ENCODE results near the gene MATK.
"Not testable (repeated sequence)": the region's sequence is repeated elsewhere in the genome, so short reads cannot be mapped to it uniquely, and the experiment has no call there.

MATK gene

DNA sequence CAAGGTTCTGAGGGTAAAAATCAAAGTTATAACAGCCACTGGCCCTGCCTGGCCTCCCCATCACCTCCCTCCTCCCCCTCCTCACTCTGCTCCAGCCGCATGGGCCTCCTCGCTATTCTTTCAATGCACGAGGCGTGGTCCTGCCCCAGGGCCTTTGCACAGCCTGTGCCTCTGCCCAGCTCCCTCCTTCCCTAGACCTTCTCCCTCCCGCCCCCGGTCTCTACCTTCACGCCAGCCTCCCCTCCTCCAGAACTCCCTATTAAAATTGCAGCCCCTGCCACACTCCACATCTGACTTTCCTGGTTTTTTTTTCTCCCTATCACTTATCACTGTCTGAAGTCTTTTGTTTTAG lies 17.5 kb downstream of the MATK start:
- DNase-seq = no peak

DNA sequence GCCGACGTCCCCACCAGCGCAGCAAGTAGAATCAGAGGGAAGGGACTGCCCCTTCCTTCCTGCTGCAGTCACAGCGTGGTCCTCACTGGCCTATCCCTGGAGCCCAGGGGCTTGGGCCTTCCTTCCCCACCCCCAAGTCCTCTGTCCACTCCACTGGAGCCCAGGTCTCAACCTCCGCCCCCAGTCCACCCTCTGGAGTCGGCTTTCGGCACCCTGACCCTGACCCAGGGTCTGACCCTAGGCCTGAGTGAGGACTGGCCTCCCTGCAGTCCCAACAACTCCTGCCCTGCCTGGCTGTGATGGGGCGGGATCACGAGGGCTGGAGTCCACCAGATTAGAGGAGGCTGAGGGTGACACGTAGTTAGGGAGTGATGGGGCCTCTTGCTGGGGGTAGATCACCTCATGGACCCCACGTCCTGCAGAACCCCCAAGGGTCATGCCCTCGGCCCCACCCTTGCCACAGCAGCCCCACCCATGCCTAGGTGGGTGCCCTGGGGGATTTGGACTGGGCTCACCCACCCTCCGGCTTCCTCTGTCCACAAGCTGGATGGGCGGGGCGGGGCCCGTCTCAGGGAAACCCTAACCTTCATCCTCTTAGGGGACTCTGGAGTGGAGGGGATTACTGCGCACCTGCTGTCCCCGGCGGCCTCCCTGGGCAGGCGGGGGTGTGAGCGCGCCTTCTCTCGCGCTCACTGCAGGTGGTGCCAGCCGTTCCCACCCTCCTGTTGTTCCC lies 18.0 kb downstream of the MATK start:
- no peak for DNase-seq

DNA sequence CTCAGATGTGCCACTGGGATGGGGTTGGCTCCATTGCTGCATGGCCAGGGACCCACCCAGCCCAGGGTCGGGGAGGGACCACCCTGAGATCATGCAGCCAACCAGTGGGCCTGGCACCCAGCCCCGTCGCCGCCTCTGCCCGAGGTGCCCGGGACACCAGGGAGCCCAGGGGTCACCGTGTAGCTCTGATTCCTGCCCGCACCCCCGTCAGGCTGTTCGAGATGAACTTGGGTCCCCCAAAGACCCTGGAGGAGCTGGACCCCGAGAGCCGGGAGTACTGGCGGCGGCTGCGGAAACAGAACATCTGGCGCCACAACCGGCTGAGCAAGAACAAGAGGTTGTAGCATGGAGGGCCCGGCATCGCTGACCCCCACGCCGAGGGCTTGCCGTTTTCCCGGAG lies 19.1 kb downstream of the MATK start:
- no peak for DNase-seq

DNA sequence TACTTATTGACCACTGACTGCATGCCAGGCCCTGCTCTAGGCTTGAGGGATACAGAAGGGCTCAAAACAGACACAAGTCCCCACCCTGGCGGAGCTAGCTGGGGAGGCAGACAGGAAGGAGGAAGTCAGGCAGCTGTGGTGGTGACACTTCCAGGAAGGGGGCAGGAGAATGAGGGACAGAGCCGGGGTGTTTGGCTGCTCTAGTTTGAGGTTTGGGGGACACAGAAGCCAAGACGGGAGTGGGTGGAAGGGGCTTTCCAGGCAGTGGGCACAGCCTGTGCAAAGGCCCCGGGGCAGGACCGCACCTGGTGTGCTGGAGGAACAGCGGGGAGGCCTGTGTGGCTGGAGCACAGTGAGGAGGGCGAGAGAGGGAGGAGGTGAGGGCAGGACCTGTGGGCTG lies 19.7 kb downstream of the MATK start:
- DNase-seq = peak; percentile 32

DNA sequence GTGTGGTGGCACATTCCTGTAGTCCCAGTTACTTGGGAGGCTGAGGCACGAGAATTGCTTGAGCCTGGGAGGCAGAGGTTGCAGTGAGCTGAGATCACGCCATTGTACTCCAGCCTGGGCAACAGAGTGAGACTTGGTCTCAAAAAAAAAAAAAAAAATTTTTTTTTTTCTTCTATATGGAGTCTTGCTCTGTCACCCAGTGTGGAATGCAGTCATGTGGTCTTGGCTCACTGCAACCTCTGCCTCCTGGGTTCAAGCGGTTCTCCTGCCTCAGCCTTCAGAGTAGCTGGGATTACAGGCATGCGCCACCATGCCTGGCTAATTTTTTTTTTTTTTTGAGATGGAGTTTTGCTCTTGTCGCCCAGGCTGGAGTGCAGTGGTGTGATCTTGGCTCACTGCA lies 20.4 kb downstream of the MATK start:
- DNase-seq = not testable (repeated sequence)

DNA sequence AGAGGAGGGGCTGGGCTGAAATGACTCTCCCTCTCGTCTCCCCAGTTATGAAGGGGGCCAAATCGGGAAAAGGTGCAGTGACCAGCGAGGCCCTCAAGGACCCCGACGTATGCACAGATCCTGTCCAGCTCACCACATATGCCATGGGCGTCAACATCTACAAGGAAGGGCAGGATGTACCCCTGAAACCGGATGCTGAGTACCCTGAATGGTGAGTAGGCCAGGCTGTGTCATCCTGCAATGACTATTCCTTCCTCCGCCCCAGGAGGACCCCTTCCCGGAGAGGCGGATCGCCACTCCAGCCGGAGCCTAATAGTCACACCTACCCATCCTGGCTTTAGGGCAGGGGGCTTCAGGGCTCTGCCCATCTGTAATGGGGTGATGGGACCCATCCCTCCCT lies 21.1 kb downstream of the MATK start:
- no peak for DNase-seq

DNA sequence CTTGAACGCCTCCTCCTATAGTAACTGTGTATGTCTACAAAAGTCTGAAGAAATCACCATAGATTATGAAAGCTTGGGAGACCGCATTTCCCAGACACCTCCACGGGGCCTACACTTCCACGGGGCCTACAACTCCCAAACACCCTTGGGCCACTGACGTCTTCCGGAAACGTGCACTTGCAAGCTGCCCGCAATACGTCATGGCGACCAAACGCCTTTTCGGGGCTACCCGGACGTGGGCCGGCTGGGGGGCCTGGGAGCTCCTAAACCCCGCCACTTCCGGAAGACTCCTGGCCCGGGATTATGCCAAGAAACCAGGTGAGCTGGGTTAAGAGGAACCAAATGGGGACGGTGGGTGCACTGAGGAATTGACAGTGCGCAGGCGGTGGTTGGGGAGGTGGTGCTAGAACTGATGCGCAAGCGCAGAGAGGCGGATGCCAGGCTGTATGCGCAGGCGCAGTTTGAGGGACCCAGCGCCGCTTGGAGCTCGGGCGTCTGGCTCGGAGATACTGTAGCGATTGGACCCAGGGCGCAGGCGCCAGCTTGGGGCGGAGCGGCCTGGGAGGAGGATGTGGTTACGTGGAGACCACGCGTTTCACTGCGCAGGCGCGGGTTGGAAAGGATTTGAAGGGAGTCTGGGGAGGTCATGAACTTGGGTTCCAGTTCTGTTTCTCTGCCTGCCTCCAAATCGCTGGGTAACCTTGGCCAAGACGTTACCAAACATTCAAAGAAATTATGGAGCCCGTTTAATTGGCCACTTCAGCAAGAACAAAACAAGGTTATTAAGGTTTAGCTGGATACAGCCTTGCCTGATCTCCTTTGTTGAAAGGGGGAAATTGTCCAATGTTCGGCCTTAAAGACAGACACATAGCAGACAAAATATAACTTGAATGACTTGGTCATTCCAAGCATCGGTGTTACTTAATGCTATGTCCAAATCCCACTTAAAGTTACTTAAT lies 23.4 kb downstream of the MATK start, which contains the start of gene MRPL54:
Gene MRPL54, plus strand, starts transcription at position 182 of the 959 bp plus-strand sequence. Its CDS starts 19 bp downstream, at position 201.
- peak; percentile 99 for DNase-seq

DNA sequence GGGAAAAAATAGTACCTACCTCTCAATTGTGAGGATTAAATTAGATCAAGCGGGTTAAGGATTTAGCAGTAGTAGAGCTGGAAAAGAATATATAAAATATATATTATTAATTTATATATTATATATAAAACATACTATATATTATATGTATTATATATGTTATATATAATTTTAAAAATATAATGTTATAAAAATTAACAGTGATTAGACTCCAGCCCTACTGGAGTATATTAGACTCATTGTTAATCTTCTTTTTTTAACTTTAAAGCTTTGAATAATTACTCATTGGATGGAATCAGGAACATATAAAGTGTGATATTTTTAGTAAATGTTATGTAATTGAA lies 24.1 kb downstream of the MATK start:
- no peak for DNase-seq

DNA sequence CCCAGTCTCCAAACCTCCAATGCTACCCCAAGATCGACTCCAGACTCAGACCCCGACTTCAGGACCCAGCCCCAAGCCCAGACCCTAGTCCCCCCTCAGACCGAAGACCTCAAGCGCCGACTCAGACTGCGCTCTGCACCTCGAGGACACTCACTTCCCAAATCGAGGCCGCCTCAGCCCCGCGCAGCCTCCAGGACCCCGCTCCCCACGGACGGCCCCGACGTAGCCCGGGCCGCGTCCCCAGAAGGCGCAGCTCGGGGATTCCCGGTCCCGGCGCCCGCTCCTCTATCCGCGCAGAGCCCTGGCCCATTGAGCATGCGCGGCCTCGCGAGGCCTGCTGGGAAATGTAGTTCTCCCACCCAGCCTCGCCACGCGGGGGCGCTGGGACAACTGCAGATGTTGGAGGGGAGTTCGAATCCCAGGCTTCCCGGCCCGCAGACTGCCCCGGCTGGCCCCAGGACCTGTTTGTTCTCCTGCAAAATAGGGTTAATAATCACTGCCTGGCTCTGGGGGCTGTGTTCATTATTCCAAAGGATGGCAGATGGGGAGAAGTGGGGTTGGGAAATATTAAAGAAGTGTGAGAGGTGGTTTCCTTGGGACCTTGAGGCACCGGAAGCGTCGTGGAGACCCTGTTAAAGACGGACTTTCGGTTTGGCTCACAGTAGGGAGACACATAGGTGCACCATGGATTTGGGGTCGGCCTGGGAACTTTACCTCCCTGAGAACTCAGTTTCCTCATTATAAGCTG lies 24.6 kb downstream of the MATK start, which contains the start of gene APBA3:
Gene APBA3, minus strand, starts transcription at position 311 of the 748 bp plus-strand sequence. CDS start 1,428 bp downstream, outside the sequence.
- DNase-seq = peak; percentile 95

DNA sequence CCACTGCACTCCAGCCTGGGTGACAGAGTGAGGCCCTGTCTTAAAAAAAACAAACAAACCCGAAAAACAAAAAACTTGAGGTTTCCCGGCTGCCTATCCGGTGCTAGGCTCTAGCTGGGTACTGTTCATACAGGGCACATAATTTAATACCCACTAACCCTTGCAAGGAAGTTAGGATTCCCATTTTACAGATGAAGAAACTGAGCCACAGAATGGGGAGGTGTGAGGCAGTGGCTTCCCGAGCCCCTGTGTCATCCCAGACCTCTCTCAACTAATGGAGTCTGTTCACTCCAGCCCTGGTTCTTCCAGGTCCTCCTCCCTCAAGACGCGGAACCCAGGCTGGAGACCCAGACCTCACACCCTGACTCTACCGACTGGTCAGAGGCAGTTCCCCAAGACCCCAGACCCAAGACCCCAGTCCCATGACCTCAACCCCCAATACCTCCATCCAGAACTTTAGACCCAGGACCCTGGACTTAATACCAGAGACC lies 25.3 kb downstream of the MATK start:
- no peak for DNase-seq

DNA sequence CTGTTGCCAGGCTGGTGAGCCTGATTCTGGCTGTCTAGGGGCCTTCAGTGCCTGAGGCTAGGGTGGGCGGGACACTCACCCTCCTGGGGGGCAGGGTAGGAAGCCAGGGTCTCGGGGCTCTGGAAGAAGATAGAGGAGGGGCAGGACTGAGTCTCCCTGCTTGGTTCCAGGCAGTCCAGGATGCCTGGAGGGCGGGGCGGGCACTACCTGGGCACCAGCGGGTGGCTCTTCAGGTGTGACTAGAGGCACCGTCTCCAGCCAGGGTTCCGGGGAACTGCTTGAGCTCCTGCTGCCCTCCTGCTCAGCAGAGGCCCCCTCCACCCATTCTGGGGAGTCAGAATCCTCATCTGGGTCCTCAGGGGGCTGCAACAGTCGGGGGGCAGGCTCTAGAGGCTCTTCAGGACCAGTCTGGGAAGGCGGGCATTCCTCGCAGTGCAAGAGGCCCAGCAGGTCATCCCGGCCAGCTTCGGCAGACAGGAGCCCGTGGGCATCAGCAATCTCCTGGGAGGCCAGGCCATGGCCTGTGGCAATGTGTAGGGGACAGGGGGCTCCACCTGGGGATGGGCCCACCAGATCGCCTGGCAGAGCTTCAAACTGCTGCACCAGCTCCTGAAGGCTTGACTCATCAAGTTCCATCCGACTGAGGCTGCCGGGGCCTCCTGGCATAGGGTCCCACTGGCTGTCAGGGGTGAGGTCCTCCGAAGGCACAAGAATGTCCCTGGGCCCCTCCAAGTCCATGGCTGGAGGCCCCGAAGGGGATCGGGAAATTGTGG lies 26.5 kb downstream of the MATK start:
- DNase-seq = no peak

DNA sequence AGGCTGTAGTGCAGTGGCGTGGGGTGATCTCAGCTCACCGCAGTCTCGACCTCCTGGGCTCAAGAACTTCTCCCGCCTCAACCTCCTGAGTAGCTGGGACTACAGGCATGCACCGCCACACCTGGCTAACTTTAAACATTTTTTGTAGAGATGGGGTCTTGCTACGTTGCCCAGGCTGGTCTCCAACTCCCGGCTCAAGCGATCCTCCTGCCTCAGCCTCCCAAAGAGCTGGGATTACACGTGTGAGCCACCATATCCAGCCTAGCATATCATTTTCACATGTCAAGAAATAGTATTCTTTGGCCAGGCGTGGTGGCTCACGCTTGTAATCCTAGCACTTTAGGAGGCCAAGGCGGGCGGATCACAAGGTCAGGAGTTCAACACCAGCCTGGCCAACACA lies 27.9 kb downstream of the MATK start:
- not testable (repeated sequence) for DNase-seq

DNA sequence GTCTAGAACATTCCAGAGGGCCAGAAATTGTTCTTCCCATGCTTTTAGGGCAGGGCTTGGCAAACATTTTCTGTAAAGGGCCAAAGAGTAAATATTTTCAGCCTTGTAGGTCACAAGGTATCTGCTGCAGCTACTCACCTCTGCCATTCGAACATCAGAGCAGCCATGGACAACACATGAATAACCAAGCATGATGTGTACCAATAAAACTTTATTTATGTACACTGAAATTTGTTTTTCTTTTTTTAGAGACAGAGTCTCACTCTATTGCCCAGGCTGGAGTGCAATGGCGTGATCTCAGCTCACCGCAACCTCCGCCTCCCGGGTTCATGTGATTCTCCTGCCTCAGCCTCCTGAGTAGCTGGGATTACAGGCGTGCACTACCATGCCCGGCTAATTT lies 28.5 kb downstream of the MATK start:
- DNase-seq = not testable (repeated sequence)

DNA sequence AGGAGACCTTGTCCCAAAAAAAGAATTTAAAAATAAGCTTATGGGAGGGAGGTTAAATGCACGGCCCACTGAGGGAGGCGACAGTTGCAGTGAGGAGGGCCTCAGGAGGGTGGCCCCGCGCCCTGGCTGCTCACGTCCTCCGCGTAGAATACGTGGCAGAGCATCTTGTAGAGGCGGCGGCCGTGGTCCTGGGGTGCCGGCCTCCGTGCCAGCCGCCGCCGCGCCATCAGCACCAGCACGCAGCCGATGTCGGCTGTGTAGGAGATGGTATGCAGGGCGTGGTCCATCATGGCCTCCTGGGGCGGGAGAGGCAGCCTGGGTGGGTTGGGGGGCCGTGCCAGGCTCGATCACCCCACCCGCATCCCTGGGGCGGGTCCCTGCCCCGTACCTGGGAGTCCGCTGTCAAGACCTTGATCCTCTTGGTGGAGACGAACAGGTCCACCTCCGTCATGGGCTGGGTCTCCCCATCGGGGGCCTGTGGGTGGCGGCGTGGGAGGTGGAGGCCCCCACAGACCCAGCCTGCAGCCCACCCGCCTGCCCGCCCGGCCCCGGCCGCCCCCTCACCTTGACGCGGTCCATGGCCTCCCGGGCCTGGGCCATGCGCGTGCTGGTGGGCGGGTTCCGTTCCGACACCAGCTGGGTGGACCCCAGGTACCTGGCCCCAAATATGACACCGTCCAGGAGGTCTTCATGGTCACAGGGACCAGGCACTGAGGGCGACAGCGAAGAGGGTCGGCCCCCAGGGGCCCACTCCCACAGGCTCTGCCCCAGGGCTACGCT lies 32.4 kb downstream of the MATK start:
- DNase-seq = no peak

DNA sequence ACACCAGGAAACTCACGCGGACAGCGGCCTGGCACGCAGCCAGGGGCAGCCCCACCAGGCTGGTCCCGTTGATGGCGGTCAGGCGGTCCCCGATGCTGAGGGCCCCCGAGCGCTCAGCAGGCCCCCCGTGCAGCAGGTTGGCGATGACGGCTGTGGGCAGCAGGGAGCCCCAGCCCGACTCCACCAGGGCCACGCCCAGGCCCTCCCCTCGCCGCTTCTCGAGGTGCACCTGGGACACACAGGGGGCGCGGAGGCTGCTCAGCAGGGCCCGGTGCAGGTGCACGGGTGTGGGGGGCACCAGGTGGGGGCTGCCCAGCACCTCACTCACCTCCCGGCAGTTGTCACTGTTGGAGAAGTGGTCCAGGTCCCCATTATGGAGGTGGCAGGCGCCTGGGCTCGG lies 33.7 kb downstream of the MATK start:
- no peak for DNase-seq

DNA sequence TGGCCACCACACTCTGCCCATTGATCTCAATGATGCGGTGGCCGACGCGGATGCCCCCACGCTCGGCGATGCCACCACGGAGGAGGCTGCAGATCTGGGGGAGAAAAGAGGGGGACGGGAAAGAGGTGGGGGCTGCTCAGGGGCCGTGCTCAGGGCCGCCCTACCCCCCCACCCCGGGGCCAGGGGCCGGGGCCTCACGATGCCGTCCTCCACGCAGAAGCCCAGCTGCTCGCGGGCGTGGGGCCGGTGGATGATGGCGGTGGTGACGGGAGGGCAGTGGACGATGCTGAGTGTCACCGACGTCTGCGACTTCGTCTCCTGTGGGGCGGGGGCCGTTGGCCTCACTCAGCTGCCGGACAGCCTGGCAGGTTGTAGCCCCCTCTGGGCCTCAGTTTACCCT lies 34.9 kb downstream of the MATK start:
- DNase-seq = no peak

DNA sequence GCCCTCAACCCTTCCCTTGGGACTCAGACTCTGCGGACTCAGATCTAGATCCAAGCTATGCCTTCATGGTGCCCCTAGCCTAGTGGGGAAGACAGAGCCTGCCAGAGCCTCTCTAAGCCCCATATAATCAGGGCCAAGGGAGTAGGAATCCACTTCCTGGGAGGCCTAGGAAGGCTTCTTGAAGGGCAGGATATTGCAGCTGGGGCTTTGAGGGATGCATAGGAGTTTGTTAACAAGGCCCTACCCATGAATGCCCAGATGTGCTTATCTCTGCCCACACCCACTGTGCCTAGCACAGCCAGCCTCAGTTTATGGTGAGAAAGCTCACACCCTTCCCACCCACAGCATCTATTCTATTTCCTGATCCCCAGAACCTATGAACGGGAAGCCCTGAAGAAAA lies 36.0 kb downstream of the MATK start:
- DNase-seq = no peak

DNA sequence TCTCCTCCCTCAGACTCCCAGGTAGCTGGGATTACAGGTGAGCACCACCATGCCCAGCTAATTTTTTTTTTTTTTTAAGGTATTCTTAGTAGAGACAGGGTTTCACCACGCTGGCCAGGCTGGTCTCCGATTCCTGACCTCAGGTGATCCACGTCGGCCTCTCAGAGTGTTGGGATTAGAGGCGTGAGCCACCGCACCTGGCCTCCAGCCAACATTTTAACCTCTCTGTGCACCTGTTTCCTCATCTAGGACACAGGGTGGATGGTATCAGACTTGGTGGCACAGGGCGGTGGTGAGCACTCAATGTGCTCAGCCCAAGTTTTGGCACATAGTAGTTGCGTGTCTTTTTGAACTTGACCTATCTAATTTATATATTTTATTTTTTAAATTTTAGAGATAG lies 37.2 kb downstream of the MATK start:
- DNase-seq = no peak

DNA sequence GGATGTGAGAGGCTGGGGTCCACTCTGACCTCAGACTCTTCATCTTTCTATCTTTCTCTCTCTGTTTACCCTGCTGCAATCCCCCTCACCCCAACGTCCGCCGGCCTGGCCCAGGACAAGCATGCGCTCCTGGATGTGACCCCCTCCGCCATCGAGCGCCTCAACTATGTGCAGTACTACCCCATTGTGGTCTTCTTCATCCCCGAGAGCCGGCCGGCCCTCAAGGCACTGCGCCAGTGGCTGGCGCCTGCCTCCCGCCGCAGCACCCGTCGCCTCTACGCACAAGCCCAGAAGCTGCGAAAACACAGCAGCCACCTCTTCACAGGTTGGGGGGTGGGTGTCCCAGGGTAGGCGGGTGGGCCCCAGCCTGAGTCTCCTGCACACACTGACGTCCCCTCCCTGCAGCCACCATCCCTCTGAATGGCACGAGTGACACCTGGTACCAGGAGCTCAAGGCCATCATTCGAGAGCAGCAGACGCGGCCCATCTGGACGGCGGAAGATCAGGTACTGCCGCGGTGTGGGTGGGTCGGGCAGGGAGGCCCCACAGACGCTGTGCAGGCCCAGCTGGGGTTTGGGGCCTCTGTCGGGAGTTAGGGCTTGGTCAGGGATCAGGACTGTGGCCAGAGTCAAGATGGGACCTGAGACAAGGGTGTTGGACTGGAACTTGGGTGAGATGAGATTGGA lies 39.7 kb downstream of the MATK start:
- DNase-seq = no peak

DNA sequence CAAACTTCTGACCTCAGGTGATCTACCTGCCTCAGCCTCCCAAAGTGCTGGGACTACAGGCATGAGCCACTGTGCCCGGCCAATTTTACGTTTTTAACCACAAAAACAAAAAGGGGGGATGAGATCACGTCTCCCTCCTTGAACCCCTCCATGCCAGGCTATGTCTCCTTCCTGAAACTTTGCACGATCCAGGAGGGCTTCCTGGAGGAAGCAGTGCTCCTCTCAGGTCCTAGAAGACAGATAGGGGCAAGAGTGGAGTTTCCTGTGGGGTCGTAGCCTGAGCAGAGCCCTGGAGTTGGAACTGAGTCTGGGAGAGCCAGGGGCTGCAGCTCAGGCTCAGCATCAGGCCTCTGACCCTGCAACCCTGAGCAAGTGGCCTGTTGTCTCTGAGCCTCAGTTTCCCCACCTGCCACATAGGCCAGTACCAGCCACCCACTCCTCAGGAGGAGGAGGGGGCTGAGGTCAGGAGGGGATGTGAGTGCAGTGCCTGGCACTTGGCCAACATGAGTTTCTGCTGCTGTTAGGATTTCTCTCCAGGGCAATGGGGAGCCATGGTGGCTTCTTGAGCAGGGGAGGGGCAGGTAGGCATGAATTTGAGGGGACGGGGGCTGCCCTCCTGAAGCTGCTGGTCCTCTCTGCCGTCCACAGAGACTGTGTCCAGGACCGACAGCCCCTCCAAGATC lies 40.7 kb downstream of the MATK start:
- DNase-seq = no peak
